Measurements from ENCODE around the gene SP110. TPM values are rescaled to one million over a fixed set of nuclear protein-coding genes. Genes with fewer than 3 reads are reported as not detected.

Gene SP110
- total and polyA plus RNA-seq, 11 donors: 7.1 to 44.7 (median 8.3) TPM

- 81 to 91% (median 89%) methylated on average over 2 of the region's 2 CpGs for WGBS, 4 donors
- Histone ChIP-seq H3K36me3 (peaks cover 0 to 2% (median 0%) of the 10 kb centered on the region in 9 donors), H3K27me3 (peaks cover 0 to 4% (median 0%) of the 10 kb centered on the region in 9 donors), H3K4me3 (no peak overlapping the region), H3K4me1 (no peaks in the 10 kb centered on the region), H3K27ac (no peak overlapping the region), H3K9me3 (no peaks in the 10 kb centered on the region)
- TF ChIP-seq POLR2A (IDR thresholded peaks at IDR 0.05): no peak
- TF ChIP-seq, protein P1, sequence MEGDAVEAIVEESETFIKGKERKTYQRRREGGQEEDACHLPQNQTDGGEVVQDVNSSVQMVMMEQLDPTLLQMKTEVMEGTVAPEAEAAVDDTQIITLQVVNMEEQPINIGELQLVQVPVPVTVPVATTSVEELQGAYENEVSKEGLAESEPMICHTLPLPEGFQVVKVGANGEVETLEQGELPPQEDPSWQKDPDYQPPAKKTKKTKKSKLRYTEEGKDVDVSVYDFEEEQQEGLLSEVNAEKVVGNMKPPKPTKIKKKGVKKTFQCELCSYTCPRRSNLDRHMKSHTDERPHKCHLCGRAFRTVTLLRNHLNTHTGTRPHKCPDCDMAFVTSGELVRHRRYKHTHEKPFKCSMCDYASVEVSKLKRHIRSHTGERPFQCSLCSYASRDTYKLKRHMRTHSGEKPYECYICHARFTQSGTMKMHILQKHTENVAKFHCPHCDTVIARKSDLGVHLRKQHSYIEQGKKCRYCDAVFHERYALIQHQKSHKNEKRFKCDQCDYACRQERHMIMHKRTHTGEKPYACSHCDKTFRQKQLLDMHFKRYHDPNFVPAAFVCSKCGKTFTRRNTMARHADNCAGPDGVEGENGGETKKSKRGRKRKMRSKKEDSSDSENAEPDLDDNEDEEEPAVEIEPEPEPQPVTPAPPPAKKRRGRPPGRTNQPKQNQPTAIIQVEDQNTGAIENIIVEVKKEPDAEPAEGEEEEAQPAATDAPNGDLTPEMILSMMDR (IDR thresholded peaks at IDR 0.05): no peak
- no peak for DNase-seq
- intact Hi-C loops (cut with DNase I): no loop called here
- no peak for ATAC-seq
These were observed 24.4 kb upstream of the SP110 start for GRCh38 chr2:230244211-230244610.

DNA sequence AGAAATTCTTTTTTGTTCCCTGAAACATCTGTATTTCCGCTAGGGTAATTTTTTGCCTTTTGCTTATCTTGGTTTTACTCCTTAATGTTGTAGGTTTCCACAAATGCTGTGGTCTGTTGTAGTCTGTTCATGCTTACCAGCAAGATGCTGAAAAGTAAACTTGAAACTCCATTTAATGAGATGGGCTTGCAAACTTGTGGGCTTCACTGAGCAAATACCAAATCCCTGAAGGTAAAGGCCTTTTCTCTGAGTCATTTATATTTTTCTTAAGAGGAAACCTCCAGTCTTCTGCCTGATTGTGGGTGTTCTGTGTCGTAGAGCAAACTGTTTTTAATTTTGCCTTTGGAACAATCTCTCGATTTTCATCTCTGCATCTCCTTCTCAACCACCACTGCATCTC is 15.1 kb upstream of the SP110 start:
- intact Hi-C loops (cut with DNase I): no loop called here
- TF ChIP-seq POLR2A (IDR thresholded peaks at IDR 0.05): no peak
- TF ChIP-seq, protein P1 (IDR thresholded peaks at IDR 0.05): no peak
- peaks cover 0 to 3% (median 0%) of the 10 kb centered on the region in 12 donors for H3K4me1 ChIP-seq
- peaks cover 0 to 21% (median 11%) of the 10 kb centered on the region in 12 donors for H3K9me3 ChIP-seq
- 80 to 90% (median 86%) methylated on average over 3 of the region's 3 CpGs for WGBS, 4 donors
- no peak overlapping the region for H3K4me3 ChIP-seq
- ATAC-seq: no peak
- H3K27me3 ChIP-seq: no peaks in the 10 kb centered on the region
- DNase-seq: no peak
- no peaks in the 10 kb centered on the region for H3K36me3 ChIP-seq
- H3K27ac ChIP-seq: no peak overlapping the region

DNA sequence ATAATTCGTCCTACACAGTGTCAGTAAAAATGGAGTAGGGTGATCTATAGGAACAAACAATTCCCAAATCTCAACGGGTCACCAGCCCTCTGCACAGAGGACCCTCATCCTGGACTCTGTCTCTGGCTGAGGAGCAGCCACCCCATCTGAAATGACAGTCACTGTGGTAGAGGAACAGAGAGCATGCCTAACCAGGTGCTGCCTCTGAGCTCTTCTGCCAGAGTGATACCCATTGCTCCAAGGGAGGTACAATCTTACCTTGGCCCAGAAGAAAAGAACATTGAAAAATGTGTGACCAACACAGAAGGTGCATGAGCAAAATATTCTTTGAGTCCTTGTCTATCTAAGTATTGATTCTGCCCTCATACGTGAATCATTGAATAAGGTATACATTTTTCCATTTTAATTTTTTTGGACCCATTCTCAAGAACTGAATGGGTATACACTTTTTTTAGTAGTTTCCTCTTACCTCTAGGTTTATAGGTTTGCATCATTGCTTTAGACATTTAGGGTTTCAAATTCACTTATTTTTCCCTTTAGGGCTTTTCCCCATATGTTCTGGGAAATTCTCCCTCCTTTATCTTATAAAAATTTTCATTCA is 14.4 kb upstream of the SP110 start:
- Histone ChIP-seq H3K4me1 (peaks cover 0 to 5% (median 0%) of the 10 kb centered on the region in 12 donors), H3K9me3 (peaks cover 0 to 23% (median 11%) of the 10 kb centered on the region in 12 donors), H3K27me3 (no peaks in the 10 kb centered on the region), H3K36me3 (no peaks in the 10 kb centered on the region), H3K27ac (no peak overlapping the region), H3K4me3 (no peak overlapping the region)
- TF ChIP-seq, protein P1 (IDR thresholded peaks at IDR 0.05): no peak
- no peak for TF ChIP-seq POLR2A (IDR thresholded peaks at IDR 0.05)
- intact Hi-C loops (cut with DNase I): no loop called here
- DNase-seq (no peak), ATAC-seq (no peak)
- WGBS, 4 donors: 73 to 90% (median 83%) methylated on average over 3 of the region's 3 CpGs

DNA sequence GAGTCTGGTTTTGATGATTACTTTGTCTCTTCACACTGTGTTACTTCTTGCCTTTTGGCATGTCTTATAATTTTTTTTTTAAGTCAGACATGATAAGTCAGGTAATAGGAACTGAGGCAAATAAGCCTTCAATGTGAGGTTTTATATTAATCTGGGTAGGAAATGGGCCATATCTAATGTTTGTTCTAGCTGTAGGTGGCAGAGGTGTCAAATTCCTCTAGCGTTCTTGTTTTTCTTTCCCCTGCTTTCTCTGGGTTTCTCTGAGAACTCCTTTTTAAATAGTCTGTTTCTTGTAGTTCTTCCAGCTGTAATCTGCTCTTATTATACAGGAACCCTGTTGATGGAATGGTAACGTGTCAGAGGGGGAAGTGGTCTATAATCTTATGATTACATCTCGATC is 11.5 kb upstream of the SP110 start:
- H3K36me3 ChIP-seq: no peaks in the 10 kb centered on the region

More for the DNA sequence above, 11.5 kb upstream of the SP110 start:
- Histone ChIP-seq H3K4me1 (peaks cover 0 to 31% (median 0%) of the 10 kb centered on the region in 12 donors), H3K4me3 (no peak overlapping the region), H3K27ac (no peak overlapping the region), H3K9me3 (peaks cover 0 to 23% (median 11%) of the 10 kb centered on the region in 12 donors), H3K27me3 (no peaks in the 10 kb centered on the region)
- WGBS, 4 donors: 54 to 65% (median 59%) methylated on average over 3 of the region's 3 CpGs
- DNase-seq: no peak
- intact Hi-C loops (cut with DNase I): no loop called here
- no peak for TF ChIP-seq POLR2A (IDR thresholded peaks at IDR 0.05)
- TF ChIP-seq, protein P1 (IDR thresholded peaks at IDR 0.05): no peak
- no peak for ATAC-seq

All from heart left ventricle (tissue), 16 donors.